PC-9 (cell line): ENCODE results near the gene ACYP1.

Source experiments
- EZH2 ChIP-seq: fragments of 200-600 bp; sonication (generic); IDR thresholded peaks from 2 replicates; pipeline ENCODE4 v1.8.0; 2017; ENCODE audit warnings: antibody characterized with exemption, low read depth
- TF ChIP-seq, protein P1 (sequence below): fragments of 200-600 bp; sonication (generic); conservative IDR thresholded peaks from 2 replicates; pipeline ENCODE4 v1.6.1; 2017; ENCODE audit warnings: mixed run types, antibody characterized with exemption, mild to moderate bottlenecking, moderate library complexity

DNA sequence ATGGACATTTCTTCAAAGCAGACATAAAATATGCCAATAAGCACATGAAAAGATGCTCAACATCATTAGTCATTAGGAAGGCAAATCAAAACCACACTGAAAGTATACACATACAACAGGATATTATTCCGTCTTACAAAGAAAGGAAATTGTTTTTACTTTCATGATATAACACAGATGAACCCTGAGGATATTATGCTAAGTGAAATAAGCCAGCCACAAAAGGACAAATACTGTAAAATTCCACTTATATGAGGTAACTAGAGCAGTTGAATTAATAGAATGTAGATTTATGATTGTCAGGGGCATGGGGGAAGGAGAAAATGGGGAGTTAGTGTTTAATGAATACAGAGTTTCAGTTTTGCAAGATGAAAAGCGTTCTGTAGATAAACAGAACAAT, 4.2 kb downstream of the ACYP1 start:
- TF ChIP-seq, protein P1, sequence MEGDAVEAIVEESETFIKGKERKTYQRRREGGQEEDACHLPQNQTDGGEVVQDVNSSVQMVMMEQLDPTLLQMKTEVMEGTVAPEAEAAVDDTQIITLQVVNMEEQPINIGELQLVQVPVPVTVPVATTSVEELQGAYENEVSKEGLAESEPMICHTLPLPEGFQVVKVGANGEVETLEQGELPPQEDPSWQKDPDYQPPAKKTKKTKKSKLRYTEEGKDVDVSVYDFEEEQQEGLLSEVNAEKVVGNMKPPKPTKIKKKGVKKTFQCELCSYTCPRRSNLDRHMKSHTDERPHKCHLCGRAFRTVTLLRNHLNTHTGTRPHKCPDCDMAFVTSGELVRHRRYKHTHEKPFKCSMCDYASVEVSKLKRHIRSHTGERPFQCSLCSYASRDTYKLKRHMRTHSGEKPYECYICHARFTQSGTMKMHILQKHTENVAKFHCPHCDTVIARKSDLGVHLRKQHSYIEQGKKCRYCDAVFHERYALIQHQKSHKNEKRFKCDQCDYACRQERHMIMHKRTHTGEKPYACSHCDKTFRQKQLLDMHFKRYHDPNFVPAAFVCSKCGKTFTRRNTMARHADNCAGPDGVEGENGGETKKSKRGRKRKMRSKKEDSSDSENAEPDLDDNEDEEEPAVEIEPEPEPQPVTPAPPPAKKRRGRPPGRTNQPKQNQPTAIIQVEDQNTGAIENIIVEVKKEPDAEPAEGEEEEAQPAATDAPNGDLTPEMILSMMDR, result no peak
- no peak for TF ChIP-seq EZH2
